HEK293 (cell line): ENCODE measurements around the gene P2RY6.
A peak's percentile ranks its signal among the peaks of the same experiment; 100 is the strongest.

Source experiments
- CTCF ChIA-PET: fragments of 350-600 bp; formaldehyde crosslinking; extraction: SDS; loops from one replicate; lab custom pipeline; 2021; ENCODE audit warnings: antibody characterized with exemption; lab: Yijun Ruan, JAX
- POLR2A ChIA-PET: fragments of 300-600 bp; formaldehyde crosslinking; extraction: SDS; loops from one replicate; lab custom pipeline; 2020; ENCODE audit warnings: antibody characterized with exemption, inconsistent platforms; lab: Yijun Ruan, JAX
- H3K27ac ChIP-seq: fragments of 200-500 bp; sonication (Bioruptor generic); 2 replicates; pipeline ENCODE4 v1.5.1; 2014; ENCODE audit warnings: low read depth, low read length, control low read depth, inconsistent platforms; ENCODE audit errors: extremely low read depth
- H3K36me3 ChIP-seq, 2 experiments: fragments of 200-500 bp in 1 of 2; sonication (Bioruptor generic) in 1 of 2; 1 replicate in 1 of 2; 2 replicates in 1 of 2; pipeline ENCODE4 v1.5.1; 2014 to 2017; ENCODE audit warnings: inconsistent platforms in 2 of 2, low read length in 2 of 2; ENCODE audit not compliant: control insufficient read depth in 2 of 2, insufficient read depth in 1 of 2
- H3K4me1 ChIP-seq: fragments of 200-500 bp; sonication (Bioruptor generic); 2 replicates; pipeline ENCODE4 v1.5.1; 2014; ENCODE audit warnings: mild to moderate bottlenecking, low read length, inconsistent platforms; ENCODE audit not compliant: control insufficient read depth, insufficient read depth
- H3K4me3 ChIP-seq: 2 replicates; pipeline ENCODE4 v1.5.1; 2011; ENCODE audit warnings: low read depth, mild to moderate bottlenecking, control low read depth, low read length, moderate library complexity
- H3K9me3 ChIP-seq: fragments of 200-500 bp; sonication (Bioruptor generic); 2 replicates; pipeline ENCODE4 v1.5.1; 2014; ENCODE audit warnings: low read depth, low read length, inconsistent platforms; ENCODE audit not compliant: control insufficient read depth, insufficient read depth
- GLIS1 ChIP-seq: fragments of 450-650 bp; formaldehyde crosslinking; IDR thresholded peaks from 2 replicates; pipeline ENCODE4 v1.5.1; 2016; ENCODE audit warnings: missing biosample characterization, missing genetic modification characterization
- GLIS2 ChIP-seq: fragments of 450-650 bp; formaldehyde crosslinking; IDR thresholded peaks from 2 replicates; pipeline ENCODE4 v1.5.1; 2016; ENCODE audit warnings: missing biosample characterization, missing genetic modification characterization
- YY2 ChIP-seq: fragments of 450-650 bp; formaldehyde crosslinking; IDR thresholded peaks from 2 replicates; pipeline ENCODE4 v1.5.1; 2016; ENCODE audit warnings: missing biosample characterization, missing genetic modification characterization
- ZBTB17 ChIP-seq: fragments of 450-650 bp; formaldehyde crosslinking; IDR thresholded peaks from 2 replicates; pipeline ENCODE4 v1.5.1; 2016; ENCODE audit warnings: missing biosample characterization, missing genetic modification characterization
- ZIC2 ChIP-seq: fragments of 450-650 bp; formaldehyde crosslinking; IDR thresholded peaks from 2 replicates; pipeline ENCODE4 v1.5.1; 2016; ENCODE audit warnings: missing biosample characterization, missing genetic modification characterization
- ZNF112 ChIP-seq: fragments of 450-650 bp; formaldehyde crosslinking; IDR thresholded peaks from 2 replicates; pipeline ENCODE4 v1.5.0; 2017; ENCODE audit warnings: missing biosample characterization, missing genetic modification characterization
- ZNF16 ChIP-seq: fragments of 450-650 bp; formaldehyde crosslinking; IDR thresholded peaks from 2 replicates; pipeline ENCODE4 v1.5.1; 2016; ENCODE audit warnings: low read depth, missing biosample characterization, missing genetic modification characterization
- ZNF274 ChIP-seq, 2 experiments: fragments of 200-500 bp in 1 of 2; fragments of 450-650 bp in 1 of 2; sonication (Bioruptor generic) in 1 of 2; formaldehyde crosslinking in 1 of 2; IDR thresholded peaks; 2 replicates each; pipeline versions ENCODE4 v1.5.1 to v1.6.1; 2014 to 2016; ENCODE audit warnings: borderline replicate concordance in 1 of 2, inconsistent platforms in 1 of 2, low read length in 1 of 2, missing biosample characterization in 1 of 2, missing genetic modification characterization in 1 of 2
- ZNF394 ChIP-seq: fragments of 450-650 bp; formaldehyde crosslinking; IDR thresholded peaks from 2 replicates; pipeline ENCODE4 v1.5.1; 2016; ENCODE audit warnings: missing biosample characterization, missing genetic modification characterization, mild to moderate bottlenecking, moderate library complexity, borderline replicate concordance
- ZNF473 ChIP-seq: fragments of 450-650 bp; formaldehyde crosslinking; IDR thresholded peaks from 2 replicates; pipeline ENCODE4 v1.5.1; 2017; ENCODE audit warnings: missing biosample characterization, missing genetic modification characterization
- ZNF514 ChIP-seq: fragments of 450-650 bp; formaldehyde crosslinking; IDR thresholded peaks from 2 replicates; pipeline ENCODE4 v1.5.1; 2016; ENCODE audit warnings: missing biosample characterization, missing genetic modification characterization
- ZNF544 ChIP-seq: fragments of 450-650 bp; formaldehyde crosslinking; IDR thresholded peaks from 2 replicates; pipeline ENCODE4 v1.5.0; 2017; ENCODE audit warnings: missing biosample characterization, missing genetic modification characterization
- ZNF600 ChIP-seq: fragments of 450-650 bp; formaldehyde crosslinking; IDR thresholded peaks from 2 replicates; pipeline ENCODE4 v1.5.1; 2016; ENCODE audit warnings: missing biosample characterization, missing genetic modification characterization
- ZNF623 ChIP-seq: fragments of 450-650 bp; formaldehyde crosslinking; IDR thresholded peaks from 2 replicates; pipeline ENCODE4 v1.5.1; 2016; ENCODE audit warnings: missing biosample characterization, missing genetic modification characterization
- ZNF664 ChIP-seq: fragments of 450-650 bp; formaldehyde crosslinking; IDR thresholded peaks from 2 replicates; pipeline ENCODE4 v1.5.1; 2016; ENCODE audit warnings: missing biosample characterization, missing genetic modification characterization
- TF ChIP-seq, protein P1 (sequence below): fragments of 450-650 bp; formaldehyde crosslinking; IDR thresholded peaks from 2 replicates; pipeline ENCODE4 v1.5.1; 2016; ENCODE audit warnings: missing biosample characterization, missing genetic modification characterization, low read depth
- TF ChIP-seq, protein P2 (sequence below): fragments of 450-650 bp; formaldehyde crosslinking; IDR thresholded peaks from 2 replicates; pipeline ENCODE4 v1.5.1; 2016; ENCODE audit warnings: missing biosample characterization, missing genetic modification characterization

Gene P2RY6

GRCh38 chr11:73324116-73324515, 52.0 kb downstream of the P2RY6 start (continued):
- TF ChIP-seq, protein P1, sequence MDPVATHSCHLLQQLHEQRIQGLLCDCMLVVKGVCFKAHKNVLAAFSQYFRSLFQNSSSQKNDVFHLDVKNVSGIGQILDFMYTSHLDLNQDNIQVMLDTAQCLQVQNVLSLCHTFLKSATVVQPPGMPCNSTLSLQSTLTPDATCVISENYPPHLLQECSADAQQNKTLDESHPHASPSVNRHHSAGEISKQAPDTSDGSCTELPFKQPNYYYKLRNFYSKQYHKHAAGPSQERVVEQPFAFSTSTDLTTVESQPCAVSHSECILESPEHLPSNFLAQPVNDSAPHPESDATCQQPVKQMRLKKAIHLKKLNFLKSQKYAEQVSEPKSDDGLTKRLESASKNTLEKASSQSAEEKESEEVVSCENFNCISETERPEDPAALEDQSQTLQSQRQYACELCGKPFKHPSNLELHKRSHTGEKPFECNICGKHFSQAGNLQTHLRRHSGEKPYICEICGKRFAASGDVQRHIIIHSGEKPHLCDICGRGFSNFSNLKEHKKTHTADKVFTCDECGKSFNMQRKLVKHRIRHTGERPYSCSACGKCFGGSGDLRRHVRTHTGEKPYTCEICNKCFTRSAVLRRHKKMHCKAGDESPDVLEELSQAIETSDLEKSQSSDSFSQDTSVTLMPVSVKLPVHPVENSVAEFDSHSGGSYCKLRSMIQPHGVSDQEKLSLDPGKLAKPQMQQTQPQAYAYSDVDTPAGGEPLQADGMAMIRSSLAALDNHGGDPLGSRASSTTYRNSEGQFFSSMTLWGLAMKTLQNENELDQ (tag by site-specific recombination): no peak

DNA sequence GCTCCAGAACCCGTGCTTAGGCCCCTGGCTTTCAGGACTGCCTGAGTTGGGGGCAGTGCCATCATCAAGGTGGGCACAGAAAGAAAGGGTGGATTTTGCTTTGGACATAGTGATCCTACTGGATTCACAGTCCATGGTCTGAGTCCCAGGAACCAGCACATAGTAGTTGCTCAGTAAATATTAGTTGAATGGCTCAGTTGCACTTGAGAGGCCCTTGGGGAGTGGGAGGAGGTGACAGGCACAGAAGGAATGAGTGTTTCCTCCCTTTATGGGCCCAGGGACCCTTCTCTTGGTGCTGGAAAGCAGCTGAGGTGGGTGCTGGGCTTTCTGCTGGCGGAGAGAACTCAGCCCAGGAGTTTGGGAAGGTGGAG, 52.5 kb downstream of the P2RY6 start:
- Histone ChIP-seq H3K36me3 (peaks cover 0 to 4% of the 10 kb centered on the region in 2 experiments; a peak in 1 of 3 replicates), H3K4me3 (no peak overlapping the region), H3K4me1 (peaks cover 5% of the 10 kb centered on the region; the same call in 1 of the 2 replicates), H3K9me3 (no peaks in the 10 kb centered on the region), H3K27ac (no peak overlapping the region)
- POLR2A ChIA-PET: interaction anchor here (2.2 kb wide), 1 partner anchor 17 kb away, joined by 18 read pairs; no protein-coding TSS in a partner anchor
- CTCF ChIA-PET: interaction anchor here (0.9 to 4.1 kb wide), 3 partner anchors 10 to 12 kb away, joined by 3 to 16 read pairs (median 7); no protein-coding TSS in a partner anchor
- TF ChIP-seq ZNF544 (tag by site-specific recombination) (no peak), ZNF664 (tag by site-specific recombination) (peak; percentile 96), ZNF394 (tag by site-specific recombination) (no peak), GLIS2 (tag by site-specific recombination) (no peak), ZNF112 (tag by site-specific recombination) (no peak)
- TF ChIP-seq, protein P2, sequence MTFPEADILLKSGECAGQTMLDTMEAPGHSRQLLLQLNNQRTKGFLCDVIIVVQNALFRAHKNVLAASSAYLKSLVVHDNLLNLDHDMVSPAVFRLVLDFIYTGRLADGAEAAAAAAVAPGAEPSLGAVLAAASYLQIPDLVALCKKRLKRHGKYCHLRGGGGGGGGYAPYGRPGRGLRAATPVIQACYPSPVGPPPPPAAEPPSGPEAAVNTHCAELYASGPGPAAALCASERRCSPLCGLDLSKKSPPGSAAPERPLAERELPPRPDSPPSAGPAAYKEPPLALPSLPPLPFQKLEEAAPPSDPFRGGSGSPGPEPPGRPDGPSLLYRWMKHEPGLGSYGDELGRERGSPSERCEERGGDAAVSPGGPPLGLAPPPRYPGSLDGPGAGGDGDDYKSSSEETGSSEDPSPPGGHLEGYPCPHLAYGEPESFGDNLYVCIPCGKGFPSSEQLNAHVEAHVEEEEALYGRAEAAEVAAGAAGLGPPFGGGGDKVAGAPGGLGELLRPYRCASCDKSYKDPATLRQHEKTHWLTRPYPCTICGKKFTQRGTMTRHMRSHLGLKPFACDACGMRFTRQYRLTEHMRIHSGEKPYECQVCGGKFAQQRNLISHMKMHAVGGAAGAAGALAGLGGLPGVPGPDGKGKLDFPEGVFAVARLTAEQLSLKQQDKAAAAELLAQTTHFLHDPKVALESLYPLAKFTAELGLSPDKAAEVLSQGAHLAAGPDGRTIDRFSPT (tag by site-specific recombination): no peak

DNA sequence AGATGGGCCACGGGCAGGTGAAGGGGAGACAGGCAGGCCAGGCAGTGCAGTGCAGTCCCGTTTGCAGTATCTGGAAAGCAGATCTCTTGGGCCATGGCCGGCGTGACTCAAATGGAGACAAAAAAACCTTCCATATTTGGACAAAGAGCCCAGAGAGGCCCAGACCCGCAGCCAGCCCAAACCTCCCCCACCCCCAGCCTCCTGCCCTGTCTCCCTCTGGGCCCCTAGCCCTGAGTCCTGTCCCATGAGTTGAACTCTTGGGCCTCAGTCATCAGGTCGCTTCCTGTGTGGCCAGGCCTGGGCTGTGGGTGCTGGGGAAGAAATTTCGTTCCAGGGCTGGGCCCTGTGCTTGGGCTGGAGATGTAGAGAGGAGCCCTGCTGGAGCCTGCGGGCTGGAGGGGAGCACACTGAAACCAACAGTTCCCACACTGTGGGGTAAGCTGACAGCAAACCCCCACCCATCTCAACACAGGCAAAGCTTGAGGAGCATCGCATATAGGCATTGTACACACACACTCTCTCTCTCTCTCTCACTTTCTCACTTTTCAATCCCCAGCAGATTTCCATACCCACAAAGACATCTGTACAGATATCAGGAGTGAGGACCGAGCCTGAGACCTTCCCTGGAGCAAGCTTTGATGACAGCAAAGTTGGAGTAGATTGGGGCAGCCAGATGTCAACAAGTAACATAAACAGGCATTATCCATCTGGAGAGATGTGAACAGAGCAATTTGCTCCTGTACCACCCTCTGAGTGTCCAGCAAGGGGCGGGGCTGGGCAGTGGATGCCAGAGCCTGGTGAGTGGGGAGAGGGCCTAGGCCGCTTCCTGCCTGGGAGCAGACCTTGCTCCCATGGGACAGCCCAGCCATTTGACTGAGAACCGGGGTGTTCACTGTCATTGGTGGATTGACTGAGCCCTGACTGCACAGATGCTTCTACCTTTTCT, 53.2 kb downstream of the P2RY6 start:
- no peak overlapping the region for H3K27ac ChIP-seq
- TF ChIP-seq ZBTB17 (0 out of 2 replicates have a peak, but pooled peaks have one; percentile 11), ZNF473 (no peak)
- ChIA-PET CTCF (interaction anchor here (0.9 to 6.9 kb wide), 5 partner anchors 10 to 31 kb away, joined by 3 to 74 read pairs (median 16); partner anchors contain the start of gene ARHGEF17), POLR2A (interaction anchor here (3.7 kb wide), 1 partner anchor 17 kb away, joined by 32 read pairs; the partner anchor contains the start of gene ARHGEF17)
- no peak overlapping the region for H3K4me3 ChIP-seq
- H3K9me3 ChIP-seq: no peaks in the 10 kb centered on the region
- peaks cover 0 to 4% of the 10 kb centered on the region in 2 experiments; a peak in 1 of 3 replicates for H3K36me3 ChIP-seq
- H3K4me1 ChIP-seq: peaks cover 5% of the 10 kb centered on the region; the same call in 1 of the 2 replicates

GRCh38 chr11:73326929-73327811, 55.0 kb downstream of the P2RY6 start:
- POLR2A ChIA-PET: interaction anchor here (0.5 to 3.7 kb wide), 3 partner anchors 13 to 339 kb away, joined by 3 to 32 read pairs (median 3); partner anchors contain the start of gene ARHGEF17

More at GRCh38 chr11:73326929-73327811, 55.0 kb downstream of the P2RY6 start:
- TF ChIP-seq ZNF274 (IDR thresholded peaks at IDR 0.05; ENCODE audit: low read length): no peak
- TF ChIP-seq ZNF274 (tag by site-specific recombination; IDR thresholded peaks at IDR 0.05; ENCODE audit: borderline replicate concordance): no peak
- no peak for TF ChIP-seq ZNF514
- TF ChIP-seq ZNF623: peak; percentile 84
- peak; percentile 84 for TF ChIP-seq ZIC2
- TF ChIP-seq ZNF600 (tag by site-specific recombination): peak; percentile 63
- peak; percentile 97 for TF ChIP-seq GLIS1 (tag by site-specific recombination)
- no peak for TF ChIP-seq ZNF16 (tag by site-specific recombination)
- no peak for TF ChIP-seq YY2 (tag by site-specific recombination)
- peak; percentile 41; the same call in 1 of the 2 replicates for TF ChIP-seq GLIS2 (tag by site-specific recombination)
- Histone ChIP-seq H3K27ac (no peak overlapping the region), H3K36me3 (peaks cover 0 to 4% of the 10 kb centered on the region in 2 experiments; a peak in 1 of 3 replicates), H3K9me3 (no peaks in the 10 kb centered on the region), H3K4me3 (no peak overlapping the region), H3K4me1 (no peaks in the 10 kb centered on the region)
- CTCF ChIA-PET: interaction anchor here (0.6 to 6.9 kb wide), 8 partner anchors 8 to 118 kb away, joined by 3 to 74 read pairs (median 5); partner anchors contain the start of gene ARHGEF17
